ENCODE measurements around the gene SNORC.

Gene SNORC

DNA sequence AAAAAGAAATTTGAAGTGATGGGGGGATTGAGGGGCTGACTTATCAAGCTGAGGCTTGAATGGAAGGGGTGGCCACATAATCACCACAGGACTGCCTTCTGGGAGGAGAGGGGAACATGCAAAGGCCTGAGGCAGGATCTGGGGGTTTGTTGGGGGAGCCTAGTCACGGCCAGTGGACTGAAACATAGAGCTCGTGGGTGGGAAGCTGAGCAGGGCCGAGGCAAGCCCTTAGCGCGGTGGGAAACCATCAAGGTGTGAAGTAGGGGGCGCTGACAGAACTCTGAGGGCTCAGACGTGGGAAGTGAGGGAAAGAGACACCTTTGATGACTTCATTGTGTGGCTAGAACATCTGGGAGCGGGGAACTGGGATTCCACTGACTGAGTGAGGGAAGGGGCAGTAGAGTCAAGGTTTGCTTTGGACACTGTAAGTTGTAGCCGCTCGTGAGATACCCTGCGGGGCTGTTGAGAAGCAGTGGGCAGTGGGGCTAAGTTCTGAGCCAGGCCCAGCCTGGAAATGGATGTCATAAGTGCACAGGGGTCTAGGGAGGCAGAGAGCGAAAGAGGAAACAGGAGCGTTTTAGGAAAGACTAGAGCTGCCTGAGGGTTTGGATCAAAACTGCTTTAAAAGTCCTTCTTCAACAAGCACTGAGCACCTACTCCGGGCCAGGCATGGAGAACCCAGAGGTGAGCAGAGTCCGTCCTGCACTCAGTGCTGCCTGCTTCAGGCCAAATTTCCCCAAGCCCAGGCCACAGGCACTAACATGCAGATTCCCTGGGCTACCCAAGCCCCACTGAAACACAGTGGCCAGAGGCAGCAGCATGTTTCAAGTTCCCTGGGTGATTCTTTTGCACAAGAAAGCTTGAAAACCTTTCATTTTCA, 686 bp upstream of the SNORC start:
- no peaks in the 10 kb centered on the region; the same call in 1 of the 2 replicates for H4K20me1 ChIP-seq (ENCODE audit: low read depth, low read length)
- H3K4me2 ChIP-seq (ENCODE audit: low read depth, low read length, poor library complexity, severe bottlenecking): no peak overlapping the region
- H3K9me3 ChIP-seq (ENCODE audit: insufficient read depth, low read length): no peaks in the 10 kb centered on the region
- H2AFZ ChIP-seq (ENCODE audit: low read depth, low read length, severe bottlenecking): no peak overlapping the region
- no peaks in the 10 kb centered on the region for H3K27me3 ChIP-seq (ENCODE audit: low read length)
- no peaks in the 10 kb centered on the region for H3K36me3 ChIP-seq (ENCODE audit: low read length)
- no peak overlapping the region for H3K9ac ChIP-seq (ENCODE audit: low read length)
- H3F3A ChIP-seq (ENCODE audit: insufficient read depth): no peaks in the 10 kb centered on the region
- H3K79me2 ChIP-seq (ENCODE audit: insufficient read depth, low read length): no peaks in the 10 kb centered on the region
- TF ChIP-seq, protein P1, sequence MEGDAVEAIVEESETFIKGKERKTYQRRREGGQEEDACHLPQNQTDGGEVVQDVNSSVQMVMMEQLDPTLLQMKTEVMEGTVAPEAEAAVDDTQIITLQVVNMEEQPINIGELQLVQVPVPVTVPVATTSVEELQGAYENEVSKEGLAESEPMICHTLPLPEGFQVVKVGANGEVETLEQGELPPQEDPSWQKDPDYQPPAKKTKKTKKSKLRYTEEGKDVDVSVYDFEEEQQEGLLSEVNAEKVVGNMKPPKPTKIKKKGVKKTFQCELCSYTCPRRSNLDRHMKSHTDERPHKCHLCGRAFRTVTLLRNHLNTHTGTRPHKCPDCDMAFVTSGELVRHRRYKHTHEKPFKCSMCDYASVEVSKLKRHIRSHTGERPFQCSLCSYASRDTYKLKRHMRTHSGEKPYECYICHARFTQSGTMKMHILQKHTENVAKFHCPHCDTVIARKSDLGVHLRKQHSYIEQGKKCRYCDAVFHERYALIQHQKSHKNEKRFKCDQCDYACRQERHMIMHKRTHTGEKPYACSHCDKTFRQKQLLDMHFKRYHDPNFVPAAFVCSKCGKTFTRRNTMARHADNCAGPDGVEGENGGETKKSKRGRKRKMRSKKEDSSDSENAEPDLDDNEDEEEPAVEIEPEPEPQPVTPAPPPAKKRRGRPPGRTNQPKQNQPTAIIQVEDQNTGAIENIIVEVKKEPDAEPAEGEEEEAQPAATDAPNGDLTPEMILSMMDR (IDR thresholded peaks at IDR 0.05; ENCODE audit: insufficient read depth, low read length, poor library complexity, severe bottlenecking): no peak
- TF ChIP-seq EZH2phosphoT487 (conservative IDR thresholded peaks at IDR 0.05; ENCODE audit: low read length): no peak
- H3K9me2 ChIP-seq (replicated peaks; ENCODE audit: insufficient read depth, low read length): no peaks in the 10 kb centered on the region
- H3K27ac ChIP-seq (ENCODE audit: low read depth, low read length): no peak overlapping the region
- H3K4me3 ChIP-seq (ENCODE audit: insufficient read depth, low read length, poor library complexity, severe bottlenecking): no peak overlapping the region

DNA sequence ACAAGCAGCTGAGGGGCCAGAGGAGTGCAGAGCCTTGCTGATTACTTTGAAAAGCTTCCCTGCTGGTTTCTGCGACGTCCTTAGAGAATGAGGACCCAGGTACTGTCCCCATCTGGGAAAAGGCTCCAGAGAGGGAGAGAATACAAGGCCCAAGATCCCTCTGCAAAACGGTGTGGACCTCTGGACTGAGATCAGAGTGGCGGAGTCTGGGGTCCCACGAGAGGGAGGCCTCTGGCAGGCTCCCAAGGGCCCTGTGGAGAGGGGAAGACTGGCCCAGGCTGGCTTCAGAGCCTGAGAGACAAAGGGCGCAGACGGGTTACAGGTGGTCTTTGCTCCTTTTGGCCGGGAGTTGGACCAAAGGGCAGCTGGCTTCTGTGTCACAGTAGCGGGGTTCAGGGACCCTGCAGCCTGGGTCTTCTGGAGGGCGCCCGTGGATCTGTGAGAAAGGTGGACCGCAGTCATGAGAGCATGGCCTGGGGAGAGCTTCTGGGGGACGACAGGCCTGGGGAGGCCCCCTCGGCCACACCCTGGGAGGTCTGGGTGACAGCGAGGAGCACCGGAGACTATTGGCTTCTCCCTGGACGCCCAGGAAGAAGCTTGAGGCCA, 805 bp downstream of the SNORC start:
- Histone ChIP-seq H3K79me2 (ENCODE audit: insufficient read depth, low read length) (no peaks in the 10 kb centered on the region), H3F3A (ENCODE audit: insufficient read depth) (no peaks in the 10 kb centered on the region), H2AFZ (ENCODE audit: low read depth, low read length, severe bottlenecking) (no peak overlapping the region), H3K27me3 (ENCODE audit: low read length) (no peaks in the 10 kb centered on the region), H3K9ac (ENCODE audit: low read length) (no peak overlapping the region), H4K20me1 (ENCODE audit: low read depth, low read length) (no peaks in the 10 kb centered on the region; the same call in 1 of the 2 replicates), H3K9me3 (ENCODE audit: insufficient read depth, low read length) (no peaks in the 10 kb centered on the region), H3K36me3 (ENCODE audit: low read length) (no peaks in the 10 kb centered on the region), H3K9me2 (replicated peaks; ENCODE audit: insufficient read depth, low read length) (no peaks in the 10 kb centered on the region), H3K4me3 (ENCODE audit: insufficient read depth, low read length, poor library complexity, severe bottlenecking) (no peak overlapping the region), H3K4me2 (ENCODE audit: low read depth, low read length, poor library complexity, severe bottlenecking) (no peak overlapping the region), H3K27ac (ENCODE audit: low read depth, low read length) (no peak overlapping the region)
- TF ChIP-seq, protein P1 (IDR thresholded peaks at IDR 0.05; ENCODE audit: insufficient read depth, low read length, poor library complexity, severe bottlenecking): no peak
- TF ChIP-seq EZH2phosphoT487 (conservative IDR thresholded peaks at IDR 0.05; ENCODE audit: low read length): no peak

DNA sequence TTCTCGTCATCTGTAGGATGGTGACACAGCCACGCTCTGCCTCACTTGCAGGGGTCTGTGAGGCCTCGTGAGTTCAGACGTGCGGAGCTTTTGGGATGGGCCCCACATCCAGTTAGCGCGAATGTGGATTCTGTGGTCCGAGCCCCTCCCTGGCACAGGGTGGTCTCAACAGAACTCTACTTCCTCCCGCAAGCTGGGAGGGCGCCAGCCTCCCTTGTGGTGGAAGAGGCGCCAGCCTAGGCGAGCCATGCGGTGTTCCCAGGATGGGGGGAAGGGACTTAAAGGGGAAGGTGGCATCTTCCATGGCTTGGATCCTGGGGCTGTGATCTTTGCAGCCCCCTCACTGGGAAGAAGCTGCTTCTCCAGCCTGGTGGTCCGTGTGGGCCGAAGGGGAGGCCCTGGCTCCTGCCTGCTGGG, 1.4 kb downstream of the SNORC start:
- Histone ChIP-seq H3K4me3 (ENCODE audit: insufficient read depth, low read length, poor library complexity, severe bottlenecking) (no peak overlapping the region), H2AFZ (ENCODE audit: low read depth, low read length, severe bottlenecking) (no peak overlapping the region), H3K36me3 (ENCODE audit: low read length) (no peaks in the 10 kb centered on the region), H3K27ac (ENCODE audit: low read depth, low read length) (no peak overlapping the region), H3K9me3 (ENCODE audit: insufficient read depth, low read length) (no peaks in the 10 kb centered on the region), H3K9ac (ENCODE audit: low read length) (no peak overlapping the region), H3K4me2 (ENCODE audit: low read depth, low read length, poor library complexity, severe bottlenecking) (no peak overlapping the region), H4K20me1 (ENCODE audit: low read depth, low read length) (no peaks in the 10 kb centered on the region), H3K79me2 (ENCODE audit: insufficient read depth, low read length) (no peaks in the 10 kb centered on the region), H3K27me3 (ENCODE audit: low read length) (no peaks in the 10 kb centered on the region), H3F3A (ENCODE audit: insufficient read depth) (no peaks in the 10 kb centered on the region), H3K9me2 (replicated peaks; ENCODE audit: insufficient read depth, low read length) (no peaks in the 10 kb centered on the region)
- TF ChIP-seq EZH2phosphoT487 (conservative IDR thresholded peaks at IDR 0.05; ENCODE audit: low read length): no peak
- TF ChIP-seq, protein P1 (IDR thresholded peaks at IDR 0.05; ENCODE audit: insufficient read depth, low read length, poor library complexity, severe bottlenecking): no peak

Measured in SU-DHL-6 (cell line).